NCI-H2107 treated with DMSO at 0.1 percent for 48 hours (cell line): ENCODE results near the gene ANKRD65.
"Not testable (repeated sequence)": the region's sequence is repeated elsewhere in the genome, so short reads cannot be mapped to it uniquely, and the experiment has no call there.

Source experiments
- DNase-seq: peaks from one replicate; lab custom pipeline; 2025; ENCODE audit not compliant: unreplicated experiment; lab: John Stamatoyannopoulos, UW

Gene ANKRD65

GRCh38 chr1:1418464-1419362 lies 2.4 kb downstream of the ANKRD65 start:
- DNase-seq, result no peak

GRCh38 chr1:1417825-1418463 lies 3.1 kb downstream of the ANKRD65 start:
- not testable (repeated sequence) for DNase-seq

- DNase-seq, result not testable (repeated sequence)
Measured at GRCh38 chr1:1417396-1417795, 3.7 kb downstream of the ANKRD65 start.

- DNase-seq, result no peak
Measured at GRCh38 chr1:1415751-1416150, 5.3 kb downstream of the ANKRD65 start.

GRCh38 chr1:1412311-1412902 lies 8.7 kb downstream of the ANKRD65 start:
- not testable (repeated sequence) for DNase-seq

GRCh38 chr1:1411626-1412025 lies 9.4 kb downstream of the ANKRD65 start:
- DNase-seq, result no peak

- not testable (repeated sequence) for DNase-seq
Measured at GRCh38 chr1:1410238-1410637, 10.8 kb downstream of the ANKRD65 start.

- DNase-seq, result no peak
Measured at GRCh38 chr1:1407636-1408318, 13.3 kb downstream of the ANKRD65 start.

GRCh38 chr1:1406821-1407635 lies 14.0 kb downstream of the ANKRD65 start, which contains the start of gene MRPL20:
Gene MRPL20 (minus strand): TSS chr1:1407293. CDS start chr1:1407217, 76 bp downstream.
- DNase-seq, result peak; percentile 6

GRCh38 chr1:1406101-1406820 lies 14.8 kb downstream of the ANKRD65 start:
- DNase-seq, result no peak

GRCh38 chr1:1403653-1404052 lies 17.4 kb downstream of the ANKRD65 start:
- DNase-seq, result no peak

- not testable (repeated sequence) for DNase-seq
Measured at GRCh38 chr1:1402901-1403392, 18.1 kb downstream of the ANKRD65 start.

- no peak for DNase-seq
Measured at GRCh38 chr1:1402072-1402900, 18.8 kb downstream of the ANKRD65 start.

GRCh38 chr1:1401457-1402010 lies 19.5 kb downstream of the ANKRD65 start:
- no peak for DNase-seq

- DNase-seq, result no peak
Measured at GRCh38 chr1:1400576-1401456, 20.3 kb downstream of the ANKRD65 start.

GRCh38 chr1:1399872-1400575 lies 21.1 kb downstream of the ANKRD65 start:
- no peak for DNase-seq
